A673 (cell line): Measurements from ENCODE around the gene CHRM5.

ENCODE experiments used
- EZH2 ChIP-seq: fragments of 200-600 bp; sonication (generic); IDR thresholded peaks from 2 replicates; pipeline ENCODE4 v1.6.1; 2017; ENCODE audit warnings: borderline replicate concordance, low read depth, mild to moderate bottlenecking, mixed read lengths, antibody characterized with exemption, low read length; ENCODE audit not compliant: poor library complexity, severe bottlenecking
- TF ChIP-seq, protein P1 (sequence below): fragments of 300-800, 200-600 bp; sonication (generic); conservative IDR thresholded peaks from 2 replicates; pipeline ENCODE4 v1.5.1; 2017; ENCODE audit warnings: low read depth, mild to moderate bottlenecking, antibody characterized with exemption, low read length, moderate library complexity, mixed read lengths

- TF ChIP-seq, protein P1, sequence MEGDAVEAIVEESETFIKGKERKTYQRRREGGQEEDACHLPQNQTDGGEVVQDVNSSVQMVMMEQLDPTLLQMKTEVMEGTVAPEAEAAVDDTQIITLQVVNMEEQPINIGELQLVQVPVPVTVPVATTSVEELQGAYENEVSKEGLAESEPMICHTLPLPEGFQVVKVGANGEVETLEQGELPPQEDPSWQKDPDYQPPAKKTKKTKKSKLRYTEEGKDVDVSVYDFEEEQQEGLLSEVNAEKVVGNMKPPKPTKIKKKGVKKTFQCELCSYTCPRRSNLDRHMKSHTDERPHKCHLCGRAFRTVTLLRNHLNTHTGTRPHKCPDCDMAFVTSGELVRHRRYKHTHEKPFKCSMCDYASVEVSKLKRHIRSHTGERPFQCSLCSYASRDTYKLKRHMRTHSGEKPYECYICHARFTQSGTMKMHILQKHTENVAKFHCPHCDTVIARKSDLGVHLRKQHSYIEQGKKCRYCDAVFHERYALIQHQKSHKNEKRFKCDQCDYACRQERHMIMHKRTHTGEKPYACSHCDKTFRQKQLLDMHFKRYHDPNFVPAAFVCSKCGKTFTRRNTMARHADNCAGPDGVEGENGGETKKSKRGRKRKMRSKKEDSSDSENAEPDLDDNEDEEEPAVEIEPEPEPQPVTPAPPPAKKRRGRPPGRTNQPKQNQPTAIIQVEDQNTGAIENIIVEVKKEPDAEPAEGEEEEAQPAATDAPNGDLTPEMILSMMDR = no peak
- no peak for TF ChIP-seq EZH2
Observed at GRCh38 chr15:33955945-33956344, 12.4 kb upstream of the CHRM5 start.
